Measurements from ENCODE around the gene DGUOK.

The DGUOK gene

GRCh38 chr2:73913414-73914054 lies 13.1 kb upstream of the DGUOK start:
- CTCF ChIA-PET = no interaction called here

GRCh38 chr2:73914667-73915066 lies 12.0 kb upstream of the DGUOK start:
- DNase-seq (ENCODE audit: extremely low spot score) = no peak
- ChIA-PET POLR2A (no interaction called here), CTCF (no interaction called here)
- TF ChIP-seq LEF1 (IDR thresholded peaks at IDR 0.05; ENCODE audit: borderline replicate concordance) (no peak), TARDBP (IDR thresholded peaks at IDR 0.05) (no peak), ZNF384 (IDR thresholded peaks at IDR 0.05) (no peak), BHLHE40 (IDR thresholded peaks at IDR 0.05; ENCODE audit: borderline replicate concordance) (no peak), SUZ12 (IDR thresholded peaks at IDR 0.05) (no peak), PKNOX1 (IDR thresholded peaks at IDR 0.05) (no peak), FOXM1 (IDR thresholded peaks at IDR 0.05; ENCODE audit: borderline replicate concordance) (no peak), FOXK2 (IDR thresholded peaks at IDR 0.05) (no peak), ELF4 (IDR thresholded peaks at IDR 0.05) (no peak), ARNT (IDR thresholded peaks at IDR 0.05) (no peak), CTBP1 (IDR thresholded peaks at IDR 0.05; ENCODE audit: borderline replicate concordance) (no peak)

More at GRCh38 chr2:73913414-73914054, 13.1 kb upstream of the DGUOK start:
- TF ChIP-seq LEF1 (IDR thresholded peaks at IDR 0.05; ENCODE audit: borderline replicate concordance) (no peak), PKNOX1 (IDR thresholded peaks at IDR 0.05) (no peak), TARDBP (IDR thresholded peaks at IDR 0.05) (no peak), NFRKB (IDR thresholded peaks at IDR 0.05) (no peak), L3MBTL2 (conservative IDR thresholded peaks at IDR 0.05) (no peak)
- POLR2A ChIA-PET = no interaction called here
- no peak for DNase-seq (ENCODE audit: extremely low spot score)

GRCh38 chr2:73915437-73915993 lies 11.2 kb upstream of the DGUOK start:
- ChIA-PET CTCF (no interaction called here), POLR2A (no interaction called here)
- DNase-seq (ENCODE audit: extremely low spot score) = no peak
- TF ChIP-seq ZNF384 (IDR thresholded peaks at IDR 0.05) (no peak), FOXM1 (IDR thresholded peaks at IDR 0.05; ENCODE audit: borderline replicate concordance) (no peak), ELF4 (IDR thresholded peaks at IDR 0.05) (no peak), SP1 (IDR thresholded peaks at IDR 0.05) (no peak), HDGF (IDR thresholded peaks at IDR 0.05; ENCODE audit: borderline replicate concordance) (no peak), NFRKB (IDR thresholded peaks at IDR 0.05) (no peak), FOXK2 (IDR thresholded peaks at IDR 0.05) (no peak), LEF1 (IDR thresholded peaks at IDR 0.05; ENCODE audit: borderline replicate concordance) (no peak), SUZ12 (IDR thresholded peaks at IDR 0.05) (no peak), BHLHE40 (IDR thresholded peaks at IDR 0.05; ENCODE audit: borderline replicate concordance) (no peak), TARDBP (IDR thresholded peaks at IDR 0.05) (no peak), CTBP1 (IDR thresholded peaks at IDR 0.05; ENCODE audit: borderline replicate concordance) (no peak), L3MBTL2 (conservative IDR thresholded peaks at IDR 0.05) (no peak)

GRCh38 chr2:73916666-73917065 lies 10.0 kb upstream of the DGUOK start:
- TF ChIP-seq FOXM1 (IDR thresholded peaks at IDR 0.05; ENCODE audit: borderline replicate concordance) (no peak), HDGF (IDR thresholded peaks at IDR 0.05; ENCODE audit: borderline replicate concordance) (no peak), ZNF384 (IDR thresholded peaks at IDR 0.05) (no peak), L3MBTL2 (conservative IDR thresholded peaks at IDR 0.05) (no peak), TARDBP (IDR thresholded peaks at IDR 0.05) (no peak), NFRKB (IDR thresholded peaks at IDR 0.05) (no peak), FOXK2 (IDR thresholded peaks at IDR 0.05) (no peak), LEF1 (IDR thresholded peaks at IDR 0.05; ENCODE audit: borderline replicate concordance) (no peak), BHLHE40 (IDR thresholded peaks at IDR 0.05; ENCODE audit: borderline replicate concordance) (no peak), ELF4 (IDR thresholded peaks at IDR 0.05) (no peak), SP1 (IDR thresholded peaks at IDR 0.05) (no peak), FOXA1 (IDR thresholded peaks at IDR 0.05) (no peak)
- no peak for DNase-seq (ENCODE audit: extremely low spot score)
- POLR2A ChIA-PET = interaction anchor here (0.8 kb wide), 1 partner anchor 10 kb away, joined by 3 read pairs; no protein-coding TSS in a partner anchor
- CTCF ChIA-PET = no interaction called here

GRCh38 chr2:73917296-73917695 lies 9.4 kb upstream of the DGUOK start:
- ChIA-PET POLR2A (interaction anchor here (0.8 kb wide), 1 partner anchor 10 kb away, joined by 3 read pairs; no protein-coding TSS in a partner anchor), CTCF (no interaction called here)
- TF ChIP-seq ARNT (IDR thresholded peaks at IDR 0.05) (no peak), FOXK2 (IDR thresholded peaks at IDR 0.05) (no peak), HDGF (IDR thresholded peaks at IDR 0.05; ENCODE audit: borderline replicate concordance) (no peak), BHLHE40 (IDR thresholded peaks at IDR 0.05; ENCODE audit: borderline replicate concordance) (no peak), FOXA1 (IDR thresholded peaks at IDR 0.05) (no peak), TARDBP (IDR thresholded peaks at IDR 0.05) (no peak), SUZ12 (IDR thresholded peaks at IDR 0.05) (no peak), ELF4 (IDR thresholded peaks at IDR 0.05) (no peak), FOXM1 (IDR thresholded peaks at IDR 0.05; ENCODE audit: borderline replicate concordance) (no peak), CTBP1 (IDR thresholded peaks at IDR 0.05; ENCODE audit: borderline replicate concordance) (no peak), ZNF384 (IDR thresholded peaks at IDR 0.05) (no peak), L3MBTL2 (conservative IDR thresholded peaks at IDR 0.05) (no peak), LEF1 (IDR thresholded peaks at IDR 0.05; ENCODE audit: borderline replicate concordance) (no peak), PKNOX1 (IDR thresholded peaks at IDR 0.05) (no peak), NFRKB (IDR thresholded peaks at IDR 0.05) (no peak), SP1 (IDR thresholded peaks at IDR 0.05) (no peak)
- no peak for DNase-seq (ENCODE audit: extremely low spot score)

DNA sequence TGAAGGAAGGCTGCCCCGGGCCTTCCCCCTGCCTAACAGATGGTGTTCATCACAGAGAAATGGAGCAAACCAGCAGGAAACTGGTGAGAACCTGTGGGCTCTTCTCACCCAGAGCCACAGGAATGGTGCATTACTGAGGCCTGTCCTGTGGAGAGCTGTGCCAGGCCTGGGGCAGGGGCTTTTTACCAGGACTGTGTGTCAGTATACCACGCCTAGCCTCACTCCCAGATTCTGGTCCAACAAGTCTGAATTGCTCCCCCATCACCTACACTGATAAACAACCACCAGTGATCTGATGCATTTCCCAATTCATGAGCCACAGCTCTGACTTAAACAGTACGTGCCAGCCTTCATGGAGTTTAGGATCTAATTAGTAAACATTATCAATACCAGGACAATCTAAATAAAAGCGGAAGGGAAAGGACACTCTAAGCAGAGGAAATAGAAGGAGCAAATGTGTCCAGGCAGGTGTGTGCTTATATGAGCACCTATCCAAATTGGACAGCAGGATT lies 8.9 kb upstream of the DGUOK start:
- ChIA-PET POLR2A (interaction anchor here (1.1 kb wide), 1 partner anchor 9 kb away, joined by 4 read pairs; no protein-coding TSS in a partner anchor), CTCF (no interaction called here)
- DNase-seq (ENCODE audit: extremely low spot score) = no peak
- TF ChIP-seq FOXA1 (IDR thresholded peaks at IDR 0.05) (no peak), FOXM1 (IDR thresholded peaks at IDR 0.05; ENCODE audit: borderline replicate concordance) (no peak), SP1 (IDR thresholded peaks at IDR 0.05) (no peak), ARNT (IDR thresholded peaks at IDR 0.05) (no peak), CTBP1 (IDR thresholded peaks at IDR 0.05; ENCODE audit: borderline replicate concordance) (no peak), L3MBTL2 (conservative IDR thresholded peaks at IDR 0.05) (no peak), NFRKB (IDR thresholded peaks at IDR 0.05) (no peak), SUZ12 (IDR thresholded peaks at IDR 0.05) (no peak)
